GM18867 (cell line): ENCODE results near the gene FCHO2.
A peak's percentile ranks its signal among the peaks of the same experiment; 100 is the strongest.

Experiments used
- ATAC-seq: cut with Tn5 transposase; IDR thresholded peaks from one replicate; pipeline ENCODE4 v1.9.1; 2021; ENCODE audit warnings: mild to moderate bottlenecking, moderate library complexity; ENCODE audit not compliant: unreplicated experiment

The FCHO2 gene

DNA sequence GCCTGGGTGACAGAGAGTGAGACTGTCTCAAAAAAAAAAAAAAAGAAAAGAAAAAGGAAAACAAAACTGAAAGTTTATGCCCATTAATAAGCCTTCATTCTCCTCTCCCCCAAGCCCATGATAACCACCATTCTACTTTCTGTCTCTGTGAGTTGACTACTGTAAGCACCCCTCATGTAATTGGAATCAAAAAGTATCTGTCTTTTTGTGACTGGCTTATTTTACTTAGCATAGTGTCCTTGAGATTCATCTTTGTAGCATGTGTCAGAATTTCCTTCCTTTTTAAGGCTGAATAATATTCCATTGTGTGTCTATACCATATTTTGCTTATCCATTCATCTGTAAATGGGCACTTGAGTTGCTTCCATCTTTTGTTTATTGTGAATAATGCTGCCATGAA, 150.5 kb downstream of the FCHO2 start:
- ATAC-seq, result peak; percentile 54

DNA sequence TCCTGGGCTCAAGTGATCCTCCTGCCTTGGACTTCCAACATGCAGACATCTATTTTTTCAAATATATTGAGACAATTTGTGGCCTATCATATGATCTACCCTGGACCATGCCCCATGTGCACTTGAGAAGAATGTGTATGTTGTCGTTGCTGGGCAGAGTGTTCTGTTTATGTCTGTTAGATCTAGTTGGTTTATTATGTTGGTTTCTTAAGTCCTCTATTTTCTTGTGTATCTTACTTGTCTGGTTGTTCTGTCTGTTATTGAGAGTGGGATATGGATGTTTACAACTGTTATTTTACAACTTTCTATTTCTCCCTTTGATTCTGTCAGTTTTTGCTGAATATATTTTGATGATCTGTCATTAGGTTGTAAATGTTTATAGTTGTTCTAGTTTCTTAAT, 154.3 kb downstream of the FCHO2 start:
- ATAC-seq, result no peak

DNA sequence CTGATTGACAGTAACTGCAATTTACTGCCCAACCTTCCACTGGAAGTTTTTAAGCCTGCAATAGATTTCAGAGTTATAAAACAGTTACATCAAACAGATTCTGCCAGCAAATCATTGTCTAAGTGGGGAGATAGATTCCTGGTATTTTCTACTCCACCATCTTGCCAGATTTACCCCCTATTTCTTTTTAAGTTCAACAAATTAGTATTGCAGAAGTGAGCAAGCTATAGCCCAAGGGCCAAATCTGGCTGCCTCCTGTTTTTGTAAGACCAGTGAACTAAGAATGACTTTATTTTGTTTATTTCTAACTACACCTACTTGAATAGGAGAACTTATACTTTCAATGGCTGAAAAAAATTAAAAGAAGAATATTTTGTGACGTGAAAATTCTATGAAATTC, 155.7 kb downstream of the FCHO2 start:
- ATAC-seq, result no peak

DNA sequence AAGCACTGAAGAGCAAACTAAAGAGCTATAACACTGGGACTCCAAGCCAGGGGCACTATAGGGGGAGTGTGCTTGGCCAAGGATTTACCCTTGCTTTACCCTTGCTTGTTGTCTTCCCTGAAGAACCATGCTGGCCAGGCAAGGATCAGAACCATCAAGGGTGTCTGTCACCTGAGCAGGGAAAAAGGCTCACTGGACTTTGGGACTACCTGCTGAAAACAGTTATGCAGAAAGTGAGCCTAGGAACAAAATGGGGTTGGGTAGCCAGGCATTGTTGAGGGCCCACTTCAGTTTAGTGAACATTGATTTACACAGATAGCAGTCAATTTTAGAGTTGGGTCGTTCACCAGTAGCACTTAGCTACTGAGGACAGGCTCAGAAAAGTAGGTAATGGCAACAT, 156.5 kb downstream of the FCHO2 start:
- no peak for ATAC-seq

DNA sequence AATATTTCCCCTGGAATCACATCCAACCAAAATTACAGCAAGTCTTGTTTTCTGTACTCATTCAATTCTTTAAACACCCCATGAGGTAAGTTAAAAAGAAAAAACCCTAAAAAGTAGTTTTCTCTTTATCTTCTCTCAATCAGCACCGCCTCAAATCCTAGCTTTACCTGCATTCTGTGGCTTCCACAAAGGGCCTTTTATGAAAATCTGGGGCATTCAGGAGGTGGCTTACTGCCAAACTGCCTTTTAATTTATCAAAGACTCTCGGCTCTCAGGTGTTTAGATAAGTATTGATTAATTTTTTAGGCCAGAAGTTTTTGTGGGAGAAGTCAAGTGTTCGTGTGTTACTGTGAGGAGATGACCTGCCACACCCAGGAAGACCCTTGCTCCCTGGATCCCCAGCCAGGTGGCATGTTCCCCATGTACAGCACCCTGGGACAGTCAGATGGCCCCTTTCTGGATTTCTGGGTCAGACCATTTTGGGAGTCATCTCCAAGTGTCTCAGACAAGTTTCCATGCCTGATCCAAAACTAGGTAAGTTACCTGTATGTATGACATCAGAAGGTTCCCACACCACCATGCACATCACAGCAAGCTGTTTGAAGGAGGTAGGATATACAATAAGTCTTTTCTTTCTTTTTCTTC, 158.3 kb downstream of the FCHO2 start:
- ATAC-seq, result no peak

DNA sequence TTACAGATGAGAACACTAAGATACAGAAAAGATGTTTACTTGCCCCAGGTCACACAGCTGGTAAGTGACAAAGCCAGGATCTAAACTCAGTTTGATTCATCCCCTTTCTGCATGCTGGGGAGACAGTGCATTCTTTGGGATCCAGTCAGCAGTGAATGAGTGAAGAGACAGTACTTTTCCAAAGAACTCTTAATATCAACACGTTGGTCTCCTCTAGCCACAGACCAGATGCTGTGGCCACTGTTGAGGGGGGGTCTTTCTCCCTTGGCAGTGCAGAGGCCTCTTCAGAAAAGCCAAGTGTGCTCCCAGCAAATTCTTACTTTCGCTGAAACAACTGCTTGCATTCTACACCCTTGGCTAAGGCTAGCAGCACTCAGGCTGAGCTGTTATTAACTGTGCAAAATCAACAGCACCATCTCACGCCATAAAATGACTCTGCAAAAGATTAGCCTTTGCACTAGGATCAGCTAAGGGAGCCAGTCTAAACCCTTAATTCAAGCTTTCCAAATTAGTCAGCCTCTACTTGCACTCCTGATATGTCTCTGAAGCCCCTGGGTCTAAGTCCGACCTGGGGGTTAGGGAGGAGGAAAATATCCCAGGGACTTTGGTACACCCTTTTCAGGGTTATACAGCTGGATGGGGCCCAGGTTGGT, 159.7 kb downstream of the FCHO2 start:
- ATAC-seq, result no peak

DNA sequence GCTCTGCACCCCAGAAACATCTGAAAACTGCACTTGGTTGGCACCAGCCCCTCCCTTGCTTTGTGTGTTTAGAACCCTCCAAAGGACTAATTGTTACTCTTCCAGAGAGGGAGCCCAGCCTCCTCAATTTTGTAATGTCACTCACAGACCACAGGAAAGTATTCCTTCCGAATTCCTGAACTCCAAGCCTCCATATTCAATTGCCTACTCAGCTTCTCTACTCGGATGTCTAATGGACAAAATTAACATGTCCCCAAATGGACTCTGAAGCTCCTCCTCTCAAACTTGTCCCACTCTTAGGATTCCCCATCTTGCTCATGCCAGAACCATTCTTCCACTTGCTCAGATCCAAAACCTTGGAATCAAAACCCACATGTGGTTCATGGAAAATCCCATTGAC, 160.7 kb downstream of the FCHO2 start:
- no peak for ATAC-seq

DNA sequence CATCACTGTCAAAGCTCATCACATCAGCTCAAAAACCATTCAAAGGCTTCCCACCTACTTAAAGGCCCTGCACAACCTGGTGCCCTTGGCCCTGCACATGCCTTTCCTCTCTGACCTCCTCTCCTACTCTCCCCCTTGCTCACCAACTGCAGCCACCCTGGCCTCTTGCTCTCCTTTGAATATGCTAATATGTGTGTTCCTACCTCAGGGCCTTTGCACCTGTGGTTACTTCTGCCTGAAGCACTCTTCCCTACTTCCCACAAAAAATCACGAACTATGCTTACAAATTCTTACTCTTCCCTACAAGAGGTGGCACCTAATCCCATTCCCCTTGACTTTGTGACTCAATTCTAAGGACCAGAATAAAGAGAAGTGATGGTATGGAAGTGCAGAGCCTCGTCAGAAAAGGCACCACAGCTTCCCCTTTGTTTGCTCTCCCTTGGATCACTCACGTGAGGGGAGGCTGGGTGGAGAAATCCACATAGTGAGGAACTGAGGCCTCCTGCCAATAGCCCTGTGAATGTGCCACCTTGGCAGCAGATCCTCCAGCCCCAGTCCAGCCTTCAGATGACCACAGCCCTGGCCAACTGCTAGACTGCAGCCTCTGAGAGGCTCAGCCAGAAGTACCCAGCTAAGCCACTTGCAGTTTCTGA, 161.4 kb downstream of the FCHO2 start:
- ATAC-seq, result no peak

DNA sequence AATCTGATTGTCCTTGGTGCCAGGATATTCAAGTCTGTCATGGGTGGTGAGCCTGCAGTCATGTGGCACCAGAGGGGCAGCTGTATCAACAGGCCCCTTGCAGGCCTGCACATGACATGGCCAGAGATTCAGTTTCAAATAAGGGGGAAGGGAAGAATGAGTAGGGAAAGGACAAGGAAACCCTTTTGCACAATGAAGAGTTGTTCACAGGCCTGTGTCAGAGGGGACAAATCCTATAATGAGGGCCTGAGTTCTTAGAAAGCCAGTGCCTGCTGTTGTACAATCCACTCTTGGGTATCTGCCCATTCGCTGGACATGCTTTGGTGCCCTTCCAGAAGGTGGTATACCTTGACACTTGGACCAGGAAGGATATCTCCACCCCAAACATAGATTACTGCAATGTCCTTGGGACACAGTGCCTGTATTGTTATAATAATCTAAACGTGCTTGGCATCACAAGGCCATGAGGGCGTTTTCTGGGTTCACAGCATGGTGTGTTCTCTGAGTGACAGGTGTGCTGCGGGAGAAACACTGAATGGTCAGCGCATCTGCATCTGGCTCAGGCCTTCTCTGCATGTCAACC, 162.6 kb downstream of the FCHO2 start:
- no peak for ATAC-seq

DNA sequence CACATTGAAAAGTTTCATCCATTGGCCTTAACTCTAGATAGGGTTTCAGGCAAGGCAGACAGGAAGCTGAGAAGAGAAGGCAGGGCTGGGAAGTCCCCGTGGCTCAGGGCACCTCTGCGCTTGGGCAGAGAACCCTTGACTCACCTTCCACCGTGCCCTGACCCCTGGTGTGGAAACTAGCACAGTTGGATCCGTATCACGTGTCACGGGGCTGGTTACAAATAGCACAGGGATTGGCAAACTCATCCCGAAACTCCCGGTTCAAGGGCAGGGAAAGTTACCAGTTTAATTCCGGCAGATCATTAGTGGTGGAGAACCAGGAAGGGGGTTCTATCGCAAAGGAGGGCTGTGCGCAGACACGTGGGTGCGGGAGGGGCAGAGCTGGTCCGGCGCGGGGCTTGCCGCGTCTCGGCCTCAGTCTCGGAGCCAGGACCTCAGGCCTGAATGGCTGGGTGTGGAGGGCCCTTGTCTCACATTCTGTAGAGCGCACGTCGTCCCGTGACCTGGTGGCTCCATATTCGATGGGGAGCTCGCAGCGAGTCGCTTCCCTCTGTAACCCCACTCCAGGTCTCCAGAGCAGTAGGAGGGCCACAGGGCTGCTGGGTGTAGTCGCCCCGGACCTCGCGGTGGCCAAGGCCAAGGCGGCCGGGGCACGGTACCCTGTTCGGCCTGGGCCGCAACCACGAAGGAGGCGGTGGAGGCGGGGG, 163.8 kb downstream of the FCHO2 start:
- peak; percentile 51 for ATAC-seq

DNA sequence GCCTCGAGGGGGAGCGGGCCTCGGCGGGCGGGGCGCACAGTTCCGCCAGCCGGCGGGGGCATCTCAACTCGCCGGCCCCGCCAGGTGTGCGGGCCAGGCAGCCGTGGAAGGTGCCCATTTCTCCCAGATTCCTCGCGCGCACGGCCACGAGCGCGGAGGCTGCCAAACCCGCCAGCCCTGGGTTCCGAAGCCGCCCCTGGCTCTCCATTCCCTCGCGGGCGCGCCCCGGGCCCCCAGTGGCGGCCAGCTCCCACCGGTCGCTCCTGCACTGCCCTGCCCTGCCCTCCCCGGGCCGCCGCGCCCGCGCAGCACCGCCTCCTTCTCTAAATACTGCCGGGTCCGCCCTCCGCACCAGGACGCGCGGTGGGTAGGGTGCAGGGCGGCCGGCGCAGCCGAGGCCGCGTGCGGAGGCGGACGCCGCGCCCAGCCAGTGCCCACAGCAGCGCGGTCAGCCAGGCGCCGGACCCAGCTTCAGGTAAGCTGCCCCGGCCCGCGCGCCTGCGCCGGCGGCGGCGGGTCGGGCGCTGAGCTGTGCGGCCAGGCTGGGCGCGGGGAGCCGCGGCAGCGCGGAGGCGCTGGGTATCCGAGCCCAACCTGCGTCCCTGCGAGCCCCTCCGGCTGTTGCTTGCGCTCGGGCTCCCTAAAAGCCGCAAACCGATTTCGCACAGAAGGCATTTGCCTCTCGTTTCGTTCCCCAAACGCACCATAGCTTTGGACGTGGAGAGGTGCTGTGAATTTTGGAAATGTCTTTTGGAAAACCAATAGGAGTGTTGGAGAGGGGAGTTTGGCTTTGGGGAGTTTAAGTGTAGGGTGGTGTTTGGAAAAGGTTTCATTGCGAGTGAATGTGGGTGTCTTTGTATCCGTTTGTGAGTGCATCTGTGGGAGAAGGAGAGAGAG, 164.6 kb downstream of the FCHO2 start, which contains the start of gene TMEM171:
TMEM171 (plus strand) TSS at position 354 of the 897 bp plus-strand sequence. CDS start 2,799 bp downstream, outside the sequence.
- no peak for ATAC-seq

DNA sequence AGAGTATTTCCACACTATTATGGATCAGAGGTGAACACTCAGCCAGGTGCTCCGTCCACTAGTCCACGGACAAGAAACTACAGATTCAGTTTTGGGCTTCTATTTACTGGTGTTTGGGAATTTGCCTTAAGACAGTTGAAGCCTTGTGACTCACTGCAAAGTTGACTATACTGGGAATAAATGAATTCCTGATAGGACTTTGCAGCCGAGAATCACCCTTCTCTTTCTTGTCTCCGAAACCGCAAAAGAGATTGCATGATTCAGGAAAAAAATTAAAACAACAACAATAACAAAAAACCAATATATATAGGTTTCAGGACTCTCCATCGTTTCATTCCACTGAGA, 165.2 kb downstream of the FCHO2 start:
- ATAC-seq, result no peak

DNA sequence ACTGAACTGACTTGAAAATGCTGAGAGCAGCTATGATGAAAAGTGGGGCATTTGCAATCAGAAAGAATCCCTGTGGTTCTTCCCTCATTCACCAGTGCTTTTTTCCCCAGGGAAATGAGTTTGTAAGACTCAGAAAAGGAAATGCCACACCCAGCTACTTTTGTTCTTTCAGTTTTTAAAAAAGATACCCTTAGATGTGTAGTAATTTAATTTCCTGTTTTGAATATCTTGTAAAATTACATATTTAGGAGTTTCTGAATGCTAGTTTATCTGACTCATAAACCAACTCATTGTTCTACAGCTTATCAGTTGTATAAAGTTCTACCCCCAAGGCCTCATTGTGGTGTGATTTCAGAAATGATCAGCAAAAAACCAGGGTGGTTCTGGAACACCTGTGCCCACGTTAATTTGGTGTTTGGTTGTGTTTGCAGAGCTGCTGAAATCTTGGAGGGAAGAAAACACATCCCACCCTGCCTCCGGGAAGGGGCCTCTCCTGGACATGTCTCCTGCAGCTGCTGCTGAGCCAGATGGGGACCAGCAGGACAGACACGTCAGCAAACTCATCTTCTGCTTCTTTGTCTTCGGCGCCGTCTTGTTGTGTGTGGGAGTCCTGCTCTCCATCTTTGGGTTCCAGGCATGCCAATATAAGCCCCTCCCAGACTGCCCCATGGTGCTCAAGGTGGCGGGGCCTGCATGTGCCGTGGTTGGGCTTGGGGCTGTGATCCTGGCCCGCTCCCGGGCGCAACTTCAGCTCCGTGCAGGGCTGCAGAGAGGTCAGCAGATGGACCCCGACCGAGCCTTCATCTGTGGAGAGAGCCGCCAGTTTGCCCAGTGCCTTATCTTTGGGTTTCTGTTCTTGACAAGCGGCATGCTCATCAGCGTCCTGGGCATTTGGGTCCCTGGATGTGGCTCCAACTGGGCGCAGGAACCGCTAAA, 167.3 kb downstream of the FCHO2 start:
- no peak for ATAC-seq

DNA sequence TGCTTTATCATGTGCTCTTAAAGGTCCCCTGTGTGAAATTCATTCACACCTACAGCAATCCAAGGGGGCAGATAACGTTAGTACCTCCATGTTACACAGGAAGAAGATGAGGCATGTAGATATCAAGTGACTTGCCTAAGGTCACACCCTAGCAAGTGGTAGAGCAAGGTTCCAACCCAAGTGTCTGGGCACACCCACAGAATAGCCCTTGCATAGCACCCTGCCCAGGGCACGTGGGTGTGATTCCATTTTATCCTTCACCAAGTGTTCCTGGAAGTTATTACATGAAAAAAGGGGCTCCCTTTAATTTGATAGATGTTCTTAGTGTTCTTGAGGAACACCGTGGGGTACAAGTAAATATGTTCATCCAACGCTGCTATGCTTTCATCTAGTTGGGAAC, 169.4 kb downstream of the FCHO2 start:
- no peak for ATAC-seq

DNA sequence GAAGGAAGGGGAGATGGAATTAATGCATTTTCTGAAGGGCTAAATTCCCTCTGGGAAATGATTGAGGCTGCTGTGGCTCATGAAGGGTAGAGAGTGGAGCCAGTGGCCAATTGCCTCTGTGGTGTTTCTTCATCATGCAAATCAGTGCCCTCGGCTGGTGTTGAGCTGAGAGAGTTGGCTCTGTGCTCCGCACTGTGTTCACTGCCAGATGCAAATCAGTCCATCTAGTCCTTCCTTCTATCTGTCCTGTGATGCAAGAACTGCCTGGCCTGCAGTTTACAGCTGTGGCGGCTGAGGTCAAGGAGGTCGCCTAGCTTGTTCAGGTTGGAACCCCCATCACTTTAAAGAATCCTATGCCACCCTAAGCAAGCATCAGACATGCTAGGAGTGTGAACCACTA, 170.5 kb downstream of the FCHO2 start:
- ATAC-seq, result peak; percentile 72

DNA sequence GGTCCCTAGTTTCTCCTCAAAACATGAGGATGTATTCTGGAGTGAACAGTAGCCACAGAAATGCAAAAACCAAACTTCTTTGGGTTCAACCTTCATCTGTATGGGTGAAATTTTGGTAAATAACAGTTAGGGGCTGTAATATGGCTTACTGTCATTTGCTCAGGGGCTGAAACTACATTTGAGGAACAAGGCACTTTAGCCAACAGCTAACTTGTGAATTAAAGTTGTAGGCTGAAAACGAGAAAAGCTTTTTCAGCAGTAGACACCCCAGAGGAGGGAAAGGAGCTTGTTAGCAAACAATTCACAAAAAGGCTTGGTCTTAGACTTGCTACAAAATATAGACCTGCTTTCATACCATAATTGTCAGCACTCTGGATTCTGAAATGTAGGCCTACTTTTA, 171.1 kb downstream of the FCHO2 start:
- peak; percentile 52 for ATAC-seq

DNA sequence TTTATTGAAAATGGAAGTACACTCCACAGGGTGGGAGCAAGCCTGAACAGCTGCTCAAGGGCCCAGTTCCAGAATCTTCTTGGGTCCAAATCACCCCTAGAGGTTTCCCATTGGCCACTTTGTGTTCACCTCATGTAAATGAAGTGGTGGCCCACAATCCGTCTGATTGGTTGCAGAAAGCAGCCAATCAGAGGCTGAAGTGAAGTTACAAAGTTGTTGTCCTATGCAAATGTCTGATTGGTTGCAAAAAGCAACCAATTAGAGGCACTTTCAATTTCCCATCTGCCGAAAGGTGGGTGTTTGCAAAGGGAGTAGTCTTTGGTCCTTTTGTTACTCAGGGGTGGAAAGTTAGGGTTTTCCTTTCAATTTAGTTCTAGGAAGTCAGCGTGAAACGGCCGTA, 173.3 kb downstream of the FCHO2 start:
- no peak for ATAC-seq

DNA sequence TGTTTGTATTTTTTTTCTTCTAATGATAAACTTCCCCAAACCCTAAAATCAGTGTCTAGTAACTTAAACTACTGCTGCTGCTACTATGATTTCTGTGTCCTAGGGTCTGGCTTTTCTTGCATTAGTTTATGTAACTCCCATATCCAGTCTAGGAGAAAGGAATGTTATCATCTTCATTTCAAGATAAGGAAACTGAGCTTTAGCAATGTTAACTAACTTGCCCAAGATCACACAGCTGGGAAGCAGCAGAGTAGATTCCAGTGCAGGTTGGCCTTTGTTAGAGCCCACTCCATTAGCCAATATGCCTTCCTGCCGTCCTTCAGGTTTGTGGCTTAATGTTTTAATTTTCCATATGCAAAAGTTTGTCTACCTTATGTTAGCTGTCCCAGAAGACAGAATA, 175.0 kb downstream of the FCHO2 start:
- no peak for ATAC-seq

DNA sequence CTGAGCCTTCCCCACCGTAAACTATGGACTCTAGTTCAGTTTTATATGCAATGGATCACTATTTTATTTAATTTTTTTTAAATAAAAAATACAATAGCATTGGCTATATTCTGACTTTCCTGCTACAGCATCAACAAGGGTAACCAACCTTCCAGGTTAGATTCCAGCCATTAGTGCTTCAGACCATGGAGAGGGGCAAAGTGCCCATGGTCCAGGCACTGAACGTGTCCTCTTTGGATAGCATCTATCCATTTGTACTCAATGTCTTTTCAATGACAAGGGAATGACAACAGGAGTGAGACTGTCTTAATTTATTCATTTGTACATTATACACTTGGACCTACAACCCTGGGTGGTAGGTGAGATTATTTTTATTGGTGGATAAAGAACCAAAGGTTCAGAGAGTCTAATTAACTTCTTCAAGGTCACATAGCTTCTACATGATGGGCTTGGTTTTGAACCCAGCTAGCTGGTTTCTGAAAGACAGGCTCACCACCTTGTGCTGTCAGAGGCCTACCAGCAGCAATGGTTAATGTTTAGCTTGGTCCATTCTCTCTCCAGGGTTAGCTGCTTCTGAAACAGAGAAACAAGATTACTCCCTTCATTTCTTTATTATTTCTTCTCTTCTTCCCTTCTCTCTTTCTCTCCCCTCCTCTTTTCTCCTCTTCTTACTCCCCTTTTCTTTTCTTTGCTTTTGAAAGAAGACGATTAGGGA, 176.0 kb downstream of the FCHO2 start:
- ATAC-seq, result no peak
